ENCODE results near the gene CELA2B.
"Not testable (repeated sequence)": the region's sequence is repeated elsewhere in the genome, so short reads cannot be mapped to it uniquely, and the experiment has no call there.

- TF ChIP-seq, protein P1, sequence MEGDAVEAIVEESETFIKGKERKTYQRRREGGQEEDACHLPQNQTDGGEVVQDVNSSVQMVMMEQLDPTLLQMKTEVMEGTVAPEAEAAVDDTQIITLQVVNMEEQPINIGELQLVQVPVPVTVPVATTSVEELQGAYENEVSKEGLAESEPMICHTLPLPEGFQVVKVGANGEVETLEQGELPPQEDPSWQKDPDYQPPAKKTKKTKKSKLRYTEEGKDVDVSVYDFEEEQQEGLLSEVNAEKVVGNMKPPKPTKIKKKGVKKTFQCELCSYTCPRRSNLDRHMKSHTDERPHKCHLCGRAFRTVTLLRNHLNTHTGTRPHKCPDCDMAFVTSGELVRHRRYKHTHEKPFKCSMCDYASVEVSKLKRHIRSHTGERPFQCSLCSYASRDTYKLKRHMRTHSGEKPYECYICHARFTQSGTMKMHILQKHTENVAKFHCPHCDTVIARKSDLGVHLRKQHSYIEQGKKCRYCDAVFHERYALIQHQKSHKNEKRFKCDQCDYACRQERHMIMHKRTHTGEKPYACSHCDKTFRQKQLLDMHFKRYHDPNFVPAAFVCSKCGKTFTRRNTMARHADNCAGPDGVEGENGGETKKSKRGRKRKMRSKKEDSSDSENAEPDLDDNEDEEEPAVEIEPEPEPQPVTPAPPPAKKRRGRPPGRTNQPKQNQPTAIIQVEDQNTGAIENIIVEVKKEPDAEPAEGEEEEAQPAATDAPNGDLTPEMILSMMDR (IDR thresholded peaks at IDR 0.05): not testable (repeated sequence)
- TF ChIP-seq POLR2A (IDR thresholded peaks at IDR 0.05): not testable (repeated sequence)
Measured at GRCh38 chr1:15471067-15471466, 4.8 kb upstream of the CELA2B start.
